SU-DHL-6 (cell line): Measurements from ENCODE around the gene ROR1.

Source experiments
- H2AFZ ChIP-seq: fragments of 200-600 bp; sonication (generic); 2 replicates; pipeline ENCODE4 v1.6.1; 2014; ENCODE audit warnings: low read depth, mild to moderate bottlenecking, moderate library complexity, mixed read lengths, antibody characterized with exemption, low read length; ENCODE audit not compliant: severe bottlenecking
- H3F3A ChIP-seq: fragments of 200-600 bp; shearing (Covaris generic); 2 replicates; pipeline ENCODE4 v1.6.0; 2016; ENCODE audit warnings: antibody characterized with exemption, mild to moderate bottlenecking; ENCODE audit not compliant: insufficient read depth
- H3K27ac ChIP-seq: fragments of 200-600 bp; sonication (generic); 2 replicates; pipeline ENCODE4 v1.5.1; 2016; ENCODE audit warnings: low read depth, mild to moderate bottlenecking, low read length, moderate library complexity, mixed read lengths
- H3K27me3 ChIP-seq: fragments of 200-600 bp; sonication (generic), shearing (Covaris generic); 2 replicates; pipeline ENCODE4 v1.6.0; 2014; ENCODE audit warnings: mild to moderate bottlenecking, low read length
- H3K36me3 ChIP-seq: fragments of 200-600 bp; sonication (generic); 2 replicates; pipeline ENCODE4 v1.6.1; 2014; ENCODE audit warnings: mild to moderate bottlenecking, low read length, mixed read lengths
- H3K4me2 ChIP-seq: fragments of 300-600, 200-600 bp; shearing (Covaris generic), sonication (generic); 2 replicates; pipeline ENCODE4 v1.6.0; 2014; ENCODE audit warnings: low read length, low read depth, mild to moderate bottlenecking; ENCODE audit not compliant: poor library complexity, severe bottlenecking
- H3K4me3 ChIP-seq: fragments of 200-600 bp; sonication (generic); 2 replicates; pipeline ENCODE4 v1.5.1; 2014; ENCODE audit warnings: antibody characterized with exemption, low read length, mild to moderate bottlenecking, mixed read lengths; ENCODE audit not compliant: insufficient read depth, poor library complexity, severe bottlenecking
- H3K79me2 ChIP-seq: fragments of 200-600 bp; sonication (generic); 2 replicates; pipeline ENCODE4 v1.6.1; 2014; ENCODE audit warnings: mild to moderate bottlenecking, low read length, moderate library complexity; ENCODE audit not compliant: insufficient read depth
- H3K9ac ChIP-seq: fragments of 200-600 bp; sonication (generic); 2 replicates; pipeline ENCODE4 v1.7.0; 2014; ENCODE audit warnings: mild to moderate bottlenecking, low read length
- H3K9me2 ChIP-seq: fragments of 200-600 bp; sonication (generic); replicated peaks from 2 replicates; pipeline ENCODE4 v1.6.1; 2014; ENCODE audit warnings: low read length; ENCODE audit not compliant: insufficient read depth
- H3K9me3 ChIP-seq: fragments of 200-600 bp; sonication (generic); 2 replicates; pipeline ENCODE4 v1.6.1; 2014; ENCODE audit warnings: low read length, mixed read lengths; ENCODE audit not compliant: insufficient read depth
- H4K20me1 ChIP-seq: fragments of 200-600 bp; sonication (generic); 2 replicates; pipeline ENCODE4 v1.6.1; 2014; ENCODE audit warnings: low read depth, mild to moderate bottlenecking, antibody characterized with exemption, low read length, moderate library complexity, mixed read lengths
- EZH2phosphoT487 ChIP-seq: fragments of 200-600 bp; sonication (generic), shearing (Covaris generic); conservative IDR thresholded peaks from 2 replicates; pipeline ENCODE4 v1.6.1; 2018; ENCODE audit warnings: mild to moderate bottlenecking, antibody characterized with exemption, low read length, moderate library complexity, mixed read lengths
- TF ChIP-seq, protein P1 (sequence below): fragments of 200-600 bp; sonication (generic); IDR thresholded peaks from one replicate; pipeline ENCODE4 v1.5.1; 2017; ENCODE audit warnings: antibody characterized with exemption, mild to moderate bottlenecking, low read length, moderate library complexity; ENCODE audit not compliant: insufficient read depth, poor library complexity, severe bottlenecking

The ROR1 gene

DNA sequence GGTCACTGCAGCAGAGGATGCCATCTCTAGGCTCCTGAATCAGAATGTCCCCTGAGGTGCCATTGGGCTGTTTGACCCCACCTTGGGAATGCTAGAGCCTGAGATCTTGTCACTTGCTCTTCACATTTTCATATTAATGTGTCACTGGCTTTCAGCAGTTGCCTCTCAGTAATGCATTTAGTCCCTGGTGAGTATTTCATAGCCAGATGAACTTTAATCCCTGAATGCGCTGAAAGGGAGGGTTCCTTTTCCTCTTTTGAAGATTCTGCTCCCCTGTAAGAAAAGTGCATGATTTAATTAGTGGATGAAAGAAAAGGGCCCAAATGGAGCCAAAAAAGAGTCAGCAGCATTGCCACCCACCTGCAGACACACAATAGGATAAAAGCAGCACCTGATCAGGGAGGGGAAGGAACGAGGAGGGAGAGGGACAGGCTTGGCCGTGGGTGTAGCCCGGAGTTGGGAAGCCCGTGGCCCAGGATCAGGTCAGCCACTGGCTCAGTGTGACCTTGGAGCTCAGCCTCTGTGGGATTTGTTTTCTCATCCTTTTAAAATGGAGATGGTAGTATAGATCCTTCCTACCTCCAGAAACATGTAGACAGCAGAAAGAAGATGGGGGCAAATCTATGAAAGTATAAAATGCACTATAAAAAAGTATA lies 31.1 kb downstream of the ROR1 start:
- H3K9me3 ChIP-seq: no peaks in the 10 kb centered on the region
- H3K4me3 ChIP-seq: no peak overlapping the region
- no peaks in the 10 kb centered on the region for H3F3A ChIP-seq
- H3K27ac ChIP-seq: no peak overlapping the region
- no peaks in the 10 kb centered on the region for H4K20me1 ChIP-seq
- no peaks in the 10 kb centered on the region for H3K9me2 ChIP-seq
- H3K27me3 ChIP-seq: no peaks in the 10 kb centered on the region
- H3K4me2 ChIP-seq: no peak overlapping the region
- no peak overlapping the region for H3K9ac ChIP-seq
- no peaks in the 10 kb centered on the region for H3K36me3 ChIP-seq
- no peaks in the 10 kb centered on the region for H3K79me2 ChIP-seq
- no peak overlapping the region for H2AFZ ChIP-seq
- no peak for TF ChIP-seq EZH2phosphoT487
- TF ChIP-seq, protein P1, sequence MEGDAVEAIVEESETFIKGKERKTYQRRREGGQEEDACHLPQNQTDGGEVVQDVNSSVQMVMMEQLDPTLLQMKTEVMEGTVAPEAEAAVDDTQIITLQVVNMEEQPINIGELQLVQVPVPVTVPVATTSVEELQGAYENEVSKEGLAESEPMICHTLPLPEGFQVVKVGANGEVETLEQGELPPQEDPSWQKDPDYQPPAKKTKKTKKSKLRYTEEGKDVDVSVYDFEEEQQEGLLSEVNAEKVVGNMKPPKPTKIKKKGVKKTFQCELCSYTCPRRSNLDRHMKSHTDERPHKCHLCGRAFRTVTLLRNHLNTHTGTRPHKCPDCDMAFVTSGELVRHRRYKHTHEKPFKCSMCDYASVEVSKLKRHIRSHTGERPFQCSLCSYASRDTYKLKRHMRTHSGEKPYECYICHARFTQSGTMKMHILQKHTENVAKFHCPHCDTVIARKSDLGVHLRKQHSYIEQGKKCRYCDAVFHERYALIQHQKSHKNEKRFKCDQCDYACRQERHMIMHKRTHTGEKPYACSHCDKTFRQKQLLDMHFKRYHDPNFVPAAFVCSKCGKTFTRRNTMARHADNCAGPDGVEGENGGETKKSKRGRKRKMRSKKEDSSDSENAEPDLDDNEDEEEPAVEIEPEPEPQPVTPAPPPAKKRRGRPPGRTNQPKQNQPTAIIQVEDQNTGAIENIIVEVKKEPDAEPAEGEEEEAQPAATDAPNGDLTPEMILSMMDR: no peak

DNA sequence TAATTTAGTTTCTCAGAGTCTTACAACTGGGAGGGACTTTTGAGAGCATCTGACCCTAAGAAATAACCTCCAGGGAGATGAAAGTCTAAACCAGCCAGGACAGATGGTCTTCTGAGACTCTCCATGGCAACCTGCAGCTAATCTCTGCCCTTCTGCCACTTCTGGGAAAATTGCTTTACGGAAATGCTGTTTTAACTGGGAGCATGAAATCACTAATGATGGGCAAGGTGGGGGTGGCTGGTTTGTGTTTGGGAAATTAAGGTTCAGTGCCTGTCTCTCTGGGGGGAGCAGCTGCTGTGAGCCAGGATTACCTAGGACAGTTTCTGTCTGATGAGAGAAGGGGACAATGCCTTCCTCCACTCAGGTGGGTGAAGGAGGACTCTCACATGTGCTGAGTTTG lies 33.2 kb downstream of the ROR1 start:
- Histone ChIP-seq H2AFZ (no peak overlapping the region), H4K20me1 (no peaks in the 10 kb centered on the region), H3K9me2 (no peaks in the 10 kb centered on the region), H3K9me3 (no peaks in the 10 kb centered on the region), H3K36me3 (no peaks in the 10 kb centered on the region), H3F3A (no peaks in the 10 kb centered on the region), H3K27ac (no peak overlapping the region), H3K4me3 (no peak overlapping the region), H3K27me3 (no peaks in the 10 kb centered on the region), H3K9ac (no peak overlapping the region), H3K79me2 (no peaks in the 10 kb centered on the region), H3K4me2 (no peak overlapping the region)
- TF ChIP-seq, protein P1: no peak
- no peak for TF ChIP-seq EZH2phosphoT487

GRCh38 chr1:63810936-63811469 lies 37.2 kb downstream of the ROR1 start:
- Histone ChIP-seq H3K4me3 (no peak overlapping the region), H4K20me1 (no peaks in the 10 kb centered on the region), H3F3A (no peaks in the 10 kb centered on the region), H3K79me2 (no peaks in the 10 kb centered on the region), H3K9me3 (no peaks in the 10 kb centered on the region), H3K36me3 (no peaks in the 10 kb centered on the region), H3K9me2 (no peaks in the 10 kb centered on the region), H2AFZ (no peak overlapping the region), H3K27me3 (no peaks in the 10 kb centered on the region), H3K4me2 (no peak overlapping the region), H3K27ac (no peak overlapping the region), H3K9ac (no peak overlapping the region)
- no peak for TF ChIP-seq EZH2phosphoT487
- TF ChIP-seq, protein P1: no peak
